Measurements from ENCODE around the gene CEP43.
A peak's percentile ranks its signal among the peaks of the same experiment; 100 is the strongest.

The CEP43 gene

DNA sequence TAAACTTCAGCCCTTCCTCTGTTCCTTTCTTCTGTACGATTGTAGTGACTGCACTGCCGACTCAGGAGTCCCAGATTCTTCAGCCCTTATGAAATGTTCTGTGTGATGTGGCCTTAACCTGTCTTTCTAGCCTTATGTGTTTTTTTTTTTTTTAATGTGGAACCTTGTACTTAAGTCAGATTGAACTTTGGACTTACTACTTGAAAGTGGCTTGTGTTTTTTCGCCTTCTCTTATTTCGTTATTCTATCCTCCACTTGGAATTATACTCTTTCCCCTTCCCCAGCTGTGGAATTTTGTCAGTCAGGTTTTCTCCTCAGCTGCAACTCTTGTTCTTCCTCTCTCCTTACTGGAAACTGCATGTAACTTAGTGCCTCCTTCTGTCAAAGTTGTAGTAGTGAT, 8.8 kb downstream of the CEP43 start:
- DNase-seq (ENCODE audit: insufficient read length, low spot score) (no peak), FAIRE-seq (no peak)

DNA sequence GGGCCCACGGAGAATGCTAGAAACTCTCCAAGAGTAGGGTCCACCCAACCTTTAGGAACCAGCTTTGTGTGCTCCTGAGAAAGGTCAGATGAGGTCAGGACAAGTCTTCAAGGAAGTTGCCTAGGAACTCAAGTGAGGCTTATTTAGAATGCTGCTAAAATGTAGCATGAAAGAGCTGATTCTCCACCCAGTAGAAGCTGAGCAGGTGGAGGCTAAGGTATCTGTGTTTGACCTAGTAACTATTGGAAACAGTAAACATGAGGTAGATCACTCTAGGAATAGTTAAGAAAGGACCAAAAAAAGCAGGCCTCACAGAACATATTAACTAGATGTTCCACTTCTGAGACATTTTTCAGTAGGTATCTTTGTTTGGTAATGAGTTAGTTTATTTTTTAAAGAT, 13.9 kb downstream of the CEP43 start:
- FAIRE-seq (no peak), DNase-seq (ENCODE audit: insufficient read length, low spot score) (no peak)

DNA sequence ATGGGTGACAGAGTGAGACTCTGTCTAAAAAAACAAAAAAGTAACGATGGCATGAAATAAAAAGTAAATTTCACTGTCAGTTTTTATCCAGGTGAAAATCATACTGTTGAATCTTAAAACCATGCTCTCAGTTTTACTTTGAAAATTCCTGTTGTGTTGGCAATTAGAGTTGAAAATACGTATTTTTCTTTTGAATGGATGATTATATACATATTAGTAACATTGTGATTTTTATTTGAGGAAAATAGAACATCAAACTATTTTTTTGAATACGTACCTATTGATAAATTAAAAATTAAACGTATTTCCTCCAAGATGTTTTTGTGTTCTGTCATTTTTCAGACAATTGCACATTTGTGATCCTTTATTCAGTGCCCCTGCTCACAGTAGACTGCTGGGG, 14.7 kb downstream of the CEP43 start:
- no peak for DNase-seq (ENCODE audit: insufficient read length, low spot score)
- FAIRE-seq, result no peak

DNA sequence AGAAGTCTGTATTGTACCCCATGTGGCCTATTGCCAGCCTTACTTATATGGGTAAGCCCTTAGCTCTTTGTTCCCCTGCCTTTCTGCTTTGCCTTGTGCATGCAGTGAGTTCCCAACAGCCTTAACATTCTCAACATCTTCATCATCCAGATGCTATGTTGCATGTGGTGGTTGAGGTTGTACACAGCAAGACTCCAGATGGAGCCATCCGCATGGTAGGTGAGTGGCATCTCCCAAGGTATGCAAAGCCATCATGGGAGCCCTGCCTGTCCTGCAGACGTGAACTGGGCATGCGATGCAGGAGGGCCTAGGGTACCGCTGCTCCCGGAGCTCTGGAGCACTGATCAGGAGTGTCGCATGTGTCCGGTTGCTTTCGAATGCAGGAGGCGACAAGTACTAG, 16.1 kb downstream of the CEP43 start:
- no peak for FAIRE-seq
- DNase-seq (ENCODE audit: insufficient read length, low spot score), result no peak

DNA sequence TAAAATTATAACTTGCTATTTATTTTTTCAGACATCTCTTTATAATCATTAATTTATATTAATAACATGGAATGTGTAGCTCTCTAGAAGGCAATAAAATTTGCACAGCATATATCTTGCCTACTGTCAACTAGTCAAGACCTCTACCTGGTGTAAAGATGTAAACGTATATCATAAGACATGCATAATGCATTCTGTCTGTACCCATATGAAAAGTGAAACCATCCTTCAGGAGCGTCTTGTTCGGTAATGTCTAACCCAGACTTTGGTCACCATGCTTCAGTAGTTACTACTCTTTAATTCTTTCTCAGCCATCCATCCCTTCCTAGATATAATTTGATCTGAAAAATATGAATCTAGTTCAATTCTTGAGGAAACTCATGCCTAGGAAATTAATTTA, 21.0 kb downstream of the CEP43 start:
- peak; percentile 89 for FAIRE-seq

DNA sequence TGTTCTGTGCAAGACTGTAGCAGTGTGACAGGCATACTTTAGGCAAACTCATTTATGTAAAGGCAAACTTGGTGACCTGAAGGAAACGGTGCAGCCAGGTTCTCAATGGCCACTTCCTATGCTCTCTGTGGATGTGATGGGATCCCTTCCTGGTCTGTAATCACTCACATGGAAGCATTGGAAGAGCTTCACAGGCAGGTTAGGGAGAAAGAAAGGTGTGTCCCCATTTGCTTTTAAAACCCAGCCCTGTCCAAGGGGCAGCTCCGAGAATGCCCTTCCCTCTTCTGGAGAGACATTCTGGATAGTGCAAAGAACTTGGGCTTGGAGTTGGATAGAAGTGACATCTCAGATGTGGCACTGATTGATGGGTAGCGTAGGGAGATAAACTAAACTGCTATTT, 28.1 kb downstream of the CEP43 start:
- FAIRE-seq (no peak), DNase-seq (ENCODE audit: insufficient read length, low spot score) (no peak)

More for the DNA sequence above, 21.0 kb downstream of the CEP43 start:
- DNase-seq (ENCODE audit: insufficient read length, low spot score), result no peak

DNA sequence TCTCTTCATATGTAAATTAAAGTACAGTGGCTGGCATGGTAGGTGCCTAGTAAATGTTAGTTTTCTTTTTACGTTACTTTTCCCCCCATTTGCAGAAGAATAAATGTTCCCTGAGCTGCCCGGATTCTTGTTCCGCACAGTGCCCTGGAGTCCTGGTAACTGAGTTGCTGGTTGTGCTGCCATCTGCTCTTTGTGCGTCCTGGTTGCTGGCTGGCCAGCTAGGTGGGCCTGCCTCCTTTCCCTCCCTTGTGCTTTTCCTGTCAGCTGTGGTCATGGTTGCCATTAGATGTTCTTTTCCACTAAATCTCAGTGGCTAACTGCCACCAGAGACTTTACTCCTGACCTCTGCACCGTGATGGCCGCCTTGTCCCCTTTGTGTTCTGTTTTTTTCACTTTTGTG, 28.6 kb downstream of the CEP43 start:
- DNase-seq (ENCODE audit: insufficient read length, low spot score) (no peak), FAIRE-seq (no peak)

DNA sequence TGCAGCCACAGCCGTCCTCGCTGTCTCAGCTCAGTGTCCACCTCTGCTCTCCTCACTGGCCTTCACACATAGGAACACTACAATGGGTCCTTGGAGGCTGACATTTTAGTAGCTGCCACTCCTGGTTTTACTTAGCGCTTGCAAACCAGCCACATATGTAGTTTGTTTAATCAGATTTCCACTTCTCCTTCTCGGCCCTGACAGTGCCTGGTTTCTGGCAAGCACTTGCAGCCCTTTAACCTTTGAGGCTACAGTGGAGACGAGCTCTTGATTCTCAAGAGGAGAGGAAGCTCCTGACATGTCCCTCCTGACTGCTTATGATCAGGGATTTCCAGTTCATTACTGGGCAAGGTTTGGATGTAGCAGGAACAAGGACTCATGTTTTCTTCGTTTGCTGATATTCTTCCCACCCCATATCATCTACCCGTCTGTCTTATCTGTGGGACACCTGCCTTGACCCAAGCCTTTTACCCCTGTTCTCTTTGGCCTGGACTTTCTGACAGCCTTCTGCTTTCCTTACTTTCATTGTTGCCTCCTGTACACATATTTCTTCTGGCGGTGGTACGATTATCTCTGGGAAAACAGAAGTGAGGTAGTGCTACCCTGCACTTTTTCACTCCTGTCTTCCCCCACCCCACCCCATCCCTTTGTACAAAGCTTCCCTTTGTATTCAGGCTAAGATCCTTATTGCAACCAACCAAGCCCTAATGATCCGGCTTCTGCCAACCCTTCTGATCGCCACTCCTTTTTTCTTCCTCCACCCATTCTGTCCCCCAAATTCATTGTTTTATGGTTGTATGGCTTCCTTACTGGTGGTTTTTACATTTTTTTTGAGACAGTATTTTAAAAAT, 31.2 kb downstream of the CEP43 start:
- DNase-seq (ENCODE audit: insufficient read length, low spot score) (no peak), FAIRE-seq (no peak)

DNA sequence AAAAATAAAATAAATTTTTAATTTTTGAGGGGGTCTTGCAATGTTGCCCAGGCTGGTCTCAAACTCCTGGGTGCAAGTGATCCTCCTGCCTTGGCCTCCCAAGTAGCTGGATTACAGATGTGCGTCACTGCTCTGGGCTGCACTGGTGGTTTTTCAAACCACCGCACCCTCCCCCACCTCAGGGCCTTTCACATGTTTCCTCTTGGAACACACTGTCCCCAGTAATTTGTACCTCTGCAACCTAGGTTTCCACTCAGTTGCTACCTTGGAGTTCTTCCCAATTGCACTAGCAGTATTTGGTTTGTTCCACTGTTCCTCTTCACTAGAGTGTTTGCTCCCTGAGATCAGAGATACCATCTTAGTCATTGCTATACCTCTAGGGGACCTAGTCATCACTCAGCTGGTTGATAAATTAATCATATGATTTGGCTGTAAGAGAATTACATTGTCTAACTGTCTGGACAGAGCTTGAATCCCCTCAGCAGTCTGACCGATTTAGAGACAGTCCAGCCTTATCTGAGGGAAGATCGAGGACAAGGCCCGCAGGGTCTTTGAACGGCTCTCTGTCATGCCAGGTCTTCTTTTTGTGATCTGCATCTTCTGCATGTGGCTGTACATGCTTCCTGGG, 32.0 kb downstream of the CEP43 start:
- FAIRE-seq, result no peak
- no peak for DNase-seq (ENCODE audit: insufficient read length, low spot score)

DNA sequence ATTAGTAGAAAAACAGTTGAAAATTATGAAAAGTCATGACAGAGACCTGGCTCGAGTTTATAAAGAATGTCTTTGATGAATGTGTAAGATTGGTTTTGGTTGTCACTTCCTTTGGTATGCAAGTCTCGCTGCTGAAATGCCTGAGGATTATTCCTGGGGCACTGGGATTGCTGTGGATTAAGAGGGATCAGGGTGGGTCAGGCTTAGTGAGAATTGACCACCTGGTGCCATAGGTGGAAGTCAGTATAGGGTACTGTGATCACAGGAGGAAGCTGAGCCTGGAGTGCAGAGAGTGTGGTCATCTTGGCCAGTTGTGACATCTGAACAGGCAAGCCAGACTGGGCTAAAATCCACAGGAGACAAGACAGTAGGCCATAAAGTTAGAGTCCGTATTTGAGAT, 34.9 kb downstream of the CEP43 start:
- FAIRE-seq (no peak), DNase-seq (ENCODE audit: insufficient read length, low spot score) (no peak)

DNA sequence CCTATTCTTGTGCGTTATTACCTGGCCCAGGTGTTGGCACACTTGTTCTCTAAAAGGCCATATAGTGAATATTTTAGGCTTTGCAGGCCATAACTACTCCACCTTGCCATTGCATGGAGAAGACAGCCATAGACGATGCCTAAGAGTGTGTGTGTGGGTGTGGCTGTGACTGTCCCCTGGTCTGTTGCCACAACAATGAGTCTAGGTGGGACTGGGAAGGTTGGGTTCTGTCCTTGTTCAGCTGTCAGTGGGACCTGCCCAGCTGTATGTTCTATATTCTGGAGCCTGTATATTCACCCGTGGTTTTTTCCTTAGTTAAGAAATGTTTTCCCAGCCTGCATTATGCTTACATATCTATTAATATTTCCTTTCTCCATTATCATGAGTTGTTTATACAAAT, 38.6 kb downstream of the CEP43 start:
- no peak for FAIRE-seq

DNA sequence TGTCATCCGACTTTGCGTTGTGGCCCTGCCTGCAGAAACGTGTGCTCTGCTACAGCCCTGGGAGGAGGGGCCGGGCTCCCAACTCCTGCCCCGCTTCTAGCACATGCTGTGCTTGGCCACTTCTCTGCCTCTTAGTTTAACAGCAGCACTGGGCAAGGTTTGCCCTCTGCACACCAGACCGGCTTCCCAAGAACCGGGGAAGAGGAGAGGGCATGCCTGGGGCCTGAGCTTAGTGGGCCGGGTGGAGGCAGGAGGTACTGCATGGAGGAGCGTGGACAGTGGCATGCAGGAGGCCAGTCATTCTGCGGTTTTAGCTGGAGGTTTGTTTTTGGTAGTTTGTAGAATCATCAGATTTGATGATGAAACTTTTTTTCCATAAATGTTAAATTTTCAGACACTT, 45.5 kb downstream of the CEP43 start:
- DNase-seq (ENCODE audit: insufficient read length, low spot score) (no peak), FAIRE-seq (no peak)

More for the DNA sequence above, 38.6 kb downstream of the CEP43 start:
- no peak for DNase-seq (ENCODE audit: insufficient read length, low spot score)

DNA sequence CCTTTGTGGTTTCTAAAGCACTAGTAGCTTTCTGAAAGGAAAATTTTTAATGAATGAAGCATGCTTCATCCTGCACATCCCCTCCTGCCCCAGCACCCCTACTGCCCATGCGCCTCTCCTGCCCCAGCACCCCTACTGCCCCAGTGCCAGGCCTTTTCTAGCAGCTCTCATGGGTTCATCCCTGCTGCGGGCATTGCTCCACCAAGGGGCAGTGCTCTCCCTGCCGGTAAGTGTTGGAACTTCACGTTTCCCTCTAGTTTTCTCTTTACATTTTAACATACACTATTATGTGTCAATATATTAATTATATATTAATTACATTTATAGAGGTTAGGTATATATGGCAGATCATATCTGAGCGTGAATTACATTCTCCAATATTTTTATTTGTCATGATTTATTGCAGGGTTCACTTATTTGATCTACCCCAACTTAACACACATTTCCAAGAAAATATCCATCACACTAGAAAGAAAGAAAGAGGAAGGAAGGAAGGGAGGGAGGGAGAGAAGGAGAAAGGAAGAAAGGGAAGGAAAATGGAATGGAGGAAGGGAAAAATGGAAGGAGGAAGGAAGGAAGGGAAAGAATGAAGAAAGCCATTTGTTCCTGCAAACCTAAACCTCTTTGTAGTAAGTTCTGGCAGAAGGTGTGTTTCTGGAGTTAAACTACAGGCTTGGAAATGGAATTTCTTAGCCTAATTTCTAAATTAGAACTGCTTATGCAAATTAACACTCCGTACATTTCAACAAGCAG, 46.8 kb downstream of the CEP43 start:
- DNase-seq (ENCODE audit: insufficient read length, low spot score), result no peak
- peak; percentile 69 for FAIRE-seq

DNA sequence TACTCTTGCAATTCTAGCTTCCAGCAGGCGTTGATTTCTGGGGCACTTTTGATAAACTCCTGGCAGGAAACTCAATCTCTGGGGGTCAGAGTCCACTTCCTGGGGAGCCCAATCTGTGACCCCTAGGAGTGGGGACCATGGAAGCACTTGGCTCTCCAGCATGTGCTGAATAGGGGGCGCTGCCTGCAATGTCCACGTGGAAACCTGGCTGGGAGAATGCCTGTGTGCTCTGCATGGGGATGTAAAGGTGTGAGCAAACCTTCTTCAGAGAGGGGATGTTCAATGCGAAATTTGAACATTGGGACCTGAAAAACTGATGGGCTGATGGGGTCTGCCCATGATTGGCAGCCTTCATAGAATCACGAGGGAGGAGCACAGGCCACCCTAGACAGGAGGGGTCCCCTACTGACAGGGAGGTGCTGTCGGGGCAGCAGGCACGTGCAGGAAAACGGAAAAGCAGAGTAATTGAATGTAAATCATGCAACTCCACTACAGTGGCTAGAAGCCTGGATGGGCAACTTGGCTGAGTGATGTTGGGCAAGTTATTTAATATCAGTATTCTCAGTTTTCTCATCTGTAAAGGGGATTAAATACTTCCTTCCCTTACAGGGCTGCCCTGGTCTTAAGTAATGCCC, 47.8 kb downstream of the CEP43 start:
- FAIRE-seq, result no peak
- DNase-seq (ENCODE audit: insufficient read length, low spot score), result no peak

DNA sequence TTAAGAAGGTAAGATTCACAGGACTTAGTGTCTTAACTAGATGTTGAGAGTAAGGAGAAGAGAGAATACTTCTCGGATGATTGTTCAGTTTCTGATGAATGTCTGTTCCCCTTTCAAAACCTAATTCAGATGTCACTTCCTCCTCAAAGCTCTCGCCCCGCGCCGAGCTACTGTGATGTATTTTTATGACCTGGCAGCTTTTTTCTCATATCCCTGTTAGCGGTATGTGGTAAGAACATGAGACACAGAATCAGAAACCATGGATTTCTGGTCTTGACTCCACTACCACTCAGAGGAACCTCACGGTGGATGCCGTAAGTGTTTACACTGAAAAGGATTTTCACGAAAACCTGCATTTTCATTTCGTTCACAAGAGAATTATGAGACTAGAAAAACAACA, 48.4 kb downstream of the CEP43 start:
- DNase-seq (ENCODE audit: insufficient read length, low spot score), result peak; percentile 50
- FAIRE-seq, result peak; percentile 99

Data from GM19239 (cell line).